HepG2 (cell line): ENCODE results near the gene EPM2A. TPM values are rescaled to one million over a fixed set of nuclear protein-coding genes. Genes with fewer than 3 reads are reported as not detected.

Experiments
- ATAC-seq: fragments of 200-7000 bp; cut with Tn5 transposase; 3 replicates; pipeline ENCODE4 v1.9.1; 2020; ENCODE audit warnings: mild to moderate bottlenecking, moderate library complexity
- BruUV-seq: library from RNA; stranded (reverse); fragments of 400-500 nt; replicated peaks from 2 replicates; lab custom pipeline; 2021; lab: Mats Ljungman, UMichigan
- CTCF ChIA-PET: fragments of 300-600 bp; formaldehyde crosslinking; extraction: SDS; loops from one replicate; lab custom pipeline; 2021; ENCODE audit warnings: low total read pairs, inconsistent platforms, low intra/inter-chr PET ratio; lab: Yijun Ruan, JAX
- POLR2A ChIA-PET: fragments of 350-600 bp; sonication (Branson Sonifier 250); formaldehyde crosslinking; loops from one replicate; lab custom pipeline; 2020; ENCODE audit warnings: antibody characterized with exemption, inconsistent platforms; lab: Yijun Ruan, JAX
- DNase-seq: peaks from one replicate; pipeline ENCODE4 v3.0.0-alpha.2; 2015; ENCODE audit warnings: low spot score
- FAIRE-seq: peaks from 3 replicates; lab custom pipeline; 2011; peaks lifted over from hg19 to GRCh38; lab: Jason Lieb, UNC
- H2AFZ ChIP-seq: one replicate; pipeline ENCODE4 v1.6.1; 2011; ENCODE audit warnings: low read length, inconsistent platforms
- H3K27ac ChIP-seq: fragments of 300-600 bp; 3 replicates; pipeline ENCODE4 v1.8.0; 2011; ENCODE audit warnings: mixed run types, mild to moderate bottlenecking, mixed read lengths, low read length, inconsistent platforms; ENCODE audit not compliant: insufficient read depth; ENCODE audit errors: extremely low read length
- H3K27me3 ChIP-seq, 2 experiments: fragments of 200-600 bp in 1 of 2; 2 replicates in 1 of 2; 3 replicates in 1 of 2; pipeline versions ENCODE4 v1.6.0 to v1.8.0; 2011; ENCODE audit warnings: low read length in 2 of 2, mild to moderate bottlenecking in 2 of 2, moderate library complexity in 2 of 2, inconsistent platforms in 1 of 2; ENCODE audit not compliant: insufficient read depth in 2 of 2, control insufficient read depth in 1 of 2
- H3K36me3 ChIP-seq, 2 experiments: fragments of 200-600 bp in 1 of 2; replicated peaks in 1 of 2; 2 replicates in 1 of 2; 3 replicates in 1 of 2; pipeline versions ENCODE4 v1.5.1 to v1.8.0; 2011; ENCODE audit warnings: low read length in 2 of 2, inconsistent platforms in 1 of 2; ENCODE audit not compliant: insufficient read depth in 2 of 2, control insufficient read depth in 1 of 2
- H3K4me1 ChIP-seq: 2 replicates; pipeline ENCODE4 v1.5.1; 2012; ENCODE audit warnings: low read length, inconsistent platforms; ENCODE audit not compliant: insufficient read depth
- H3K4me2 ChIP-seq: 2 replicates; pipeline ENCODE4 v1.6.0; 2011; ENCODE audit warnings: low read depth, low read length, inconsistent platforms
- H3K4me3 ChIP-seq, 3 experiments: fragments of 200-600 bp in 1 of 3; sonication (generic), shearing (Covaris generic) in 1 of 3; replicated peaks in 1 of 3; 2 replicates each; pipeline ENCODE4 v1.5.1; 2011 to 2016; ENCODE audit warnings: low read length in 3 of 3, inconsistent platforms in 2 of 3, low read depth in 2 of 3, mild to moderate bottlenecking in 2 of 3, control low read depth in 1 of 3, mixed read lengths in 1 of 3; ENCODE audit not compliant: insufficient read depth in 1 of 3
- H3K79me2 ChIP-seq: one replicate; pipeline ENCODE4 v1.6.1; 2011; ENCODE audit warnings: low read length, inconsistent platforms; ENCODE audit not compliant: insufficient read depth
- H3K9ac ChIP-seq: 2 replicates; pipeline ENCODE4 v1.6.0; 2011; ENCODE audit warnings: mild to moderate bottlenecking, low read depth, low read length, inconsistent platforms; ENCODE audit not compliant: insufficient read depth
- H3K9me3 ChIP-seq: 2 replicates; pipeline ENCODE4 v1.5.1; 2012; ENCODE audit warnings: mild to moderate bottlenecking, low read length
- H4K20me1 ChIP-seq: 2 replicates; pipeline ENCODE4 v1.6.0; 2011; ENCODE audit warnings: inconsistent platforms, mild to moderate bottlenecking, low read length, moderate library complexity; ENCODE audit not compliant: insufficient read depth
- CBX1 ChIP-seq: IDR thresholded peaks from one replicate; pipeline ENCODE4 v1.6.1; 2016; ENCODE audit warnings: antibody characterized with exemption, low read depth
- HNRNPL ChIP-seq: fragments of 200-400 bp; formaldehyde crosslinking; IDR thresholded peaks from 2 replicates; pipeline ENCODE4 v1.6.1; 2017; ENCODE audit warnings: mild to moderate bottlenecking, low read depth, low read length
- KLF16 ChIP-seq, 2 experiments: sonication (generic) in 1 of 2; formaldehyde crosslinking in 1 of 2; IDR thresholded peaks; 2 replicates each; pipeline versions ENCODE4 v1.6.1 to v1.8.0; 2016 to 2023; ENCODE audit warnings: missing genetic modification reagents in 2 of 2, missing compliant biosample characterization in 1 of 2
- SMAD1 ChIP-seq: sonication (generic); formaldehyde crosslinking; IDR thresholded peaks from 2 replicates; pipeline ENCODE4 v1.4.0; 2020; ENCODE audit warnings: missing genetic modification reagents, low read depth, mild to moderate bottlenecking, borderline replicate concordance
- TSC22D2 ChIP-seq: sonication (generic); formaldehyde crosslinking; IDR thresholded peaks from 2 replicates; pipeline ENCODE4 v1.5.1; 2020; ENCODE audit warnings: missing genetic modification reagents, mild to moderate bottlenecking, borderline replicate concordance
- U2AF2 ChIP-seq: fragments of 200-400 bp; formaldehyde crosslinking; IDR thresholded peaks from 2 replicates; pipeline ENCODE4 v1.6.1; 2017; ENCODE audit warnings: low read depth, mild to moderate bottlenecking, low read length
- ZNF598 ChIP-seq: sonication (generic); formaldehyde crosslinking; IDR thresholded peaks from 2 replicates; pipeline ENCODE4 v1.5.1; 2020; ENCODE audit warnings: mild to moderate bottlenecking, missing genetic modification reagents, borderline replicate concordance
- ZNF607 ChIP-seq: sonication (generic); formaldehyde crosslinking; IDR thresholded peaks from 2 replicates; pipeline ENCODE4 v1.5.1; 2020; ENCODE audit warnings: missing genetic modification reagents, mild to moderate bottlenecking, borderline replicate concordance
- WGBS: methylation state at CpG from one replicate; pipeline ENCODE4 v1.1.6; 2017; ENCODE audit warnings: low lambda C conversion rate; 5-methylcytosine and 5-hydroxymethylcytosine counted together
- in situ Hi-C: cut with HindIII; loops from 2 replicates; pipeline ENCODE4 v1.10.0; 2017; ENCODE audit warnings: low pct_unique_long_range_greater_than_20kb; ENCODE audit not compliant: extremely low pct_ligation_motif_present
- intact Hi-C: fragments of 100-400 bp; cut with micrococcal nuclease; formaldehyde crosslinking; loops from one replicate; pipeline ENCODE4 v1.10.0; 2022; ENCODE audit not compliant: unreplicated experiment
- polyA plus RNA-seq, 8 experiments: library from polyadenylated mRNA; depleted of rRNA in 3 of 8; stranded (reverse) in 7 of 8; unstranded in 1 of 8; fragments of >200 nt; fragmentation: Illumina TruSeq in 4 of 8; extraction: Trizol in 4 of 8; gene quantifications; 2 replicates each; pipeline versions ENCODE4 v1.2.1 to v1.2.3, GENCODE V29; 2011 to 2016; ENCODE audit warnings: low read depth in 4 of 8, missing spikeins in 1 of 8, mixed read lengths in 1 of 8; ENCODE audit not compliant: insufficient read depth in 1 of 8
- total RNA-seq, 5 experiments: library from RNA; depleted of rRNA; stranded (reverse); fragments of >200 nt; fragmentation: Illumina TruSeq; extraction: Trizol; gene quantifications; 2 replicates each; pipeline ENCODE4 v1.2.3, GENCODE V29; 2016; ENCODE audit warnings: low read depth in 1 of 5

EPM2A gene
- total and polyA plus RNA-seq, 2 of the 13 experiments (the other 11 are each of a cell fraction or from before 2014, with no cell fraction given): 4.6 to 9.2 TPM

- TF ChIP-seq HNRNPL (no peak), CBX1 (no peak), ZNF607 (CRISPR knock-in tag) (no peak), ZNF598 (CRISPR knock-in tag) (no peak), KLF16 (CRISPR knock-in tag; IDR thresholded peaks at IDR 0.05) (no peak), TSC22D2 (no peak)
These were observed 132.5 kb downstream of the EPM2A start (continued) for GRCh38 chr6:145602726-145603326.

DNA sequence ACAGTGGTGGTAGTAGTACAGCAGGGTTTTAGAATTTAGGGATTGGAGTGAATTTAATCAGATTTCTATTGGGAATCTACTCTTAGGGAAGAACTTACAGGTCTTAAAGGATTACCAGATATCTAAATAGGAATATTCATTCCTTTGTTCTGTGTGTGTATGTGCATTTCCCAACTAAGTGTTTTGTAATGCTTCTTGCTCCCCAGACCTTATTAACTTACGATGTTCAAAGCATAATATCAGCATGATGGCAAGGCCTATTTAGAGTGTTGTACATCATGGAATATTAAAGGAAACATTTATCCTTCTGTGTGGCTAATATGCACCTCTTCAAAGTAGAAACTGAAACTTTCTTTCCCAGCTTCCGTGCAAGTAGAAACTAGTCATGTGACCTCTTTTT is 133.9 kb downstream of the EPM2A start:
- CTCF ChIA-PET: no interaction called here
- no peaks in the 10 kb centered on the region for H3K27me3 ChIP-seq
- H3K4me2 ChIP-seq: no peak overlapping the region
- POLR2A ChIA-PET: no interaction called here
- FAIRE-seq: no peak
- no peak for DNase-seq
- no peaks in the 10 kb centered on the region for H4K20me1 ChIP-seq
- in situ Hi-C loops: no loop called here
- 2% methylated on average over 2 of the region's 2 CpGs for WGBS
- no peak for ATAC-seq
- H3K9ac ChIP-seq: no peak overlapping the region
- no peaks in the 10 kb centered on the region for H3K79me2 ChIP-seq
- TF ChIP-seq U2AF2 (no peak), SMAD1 (CRISPR knock-in tag) (no peak)
- TF ChIP-seq, all 625 proteins: peak for 0
- Histone ChIP-seq H3K4me3 (no peak overlapping the region), H3K9me3 (no peaks in the 10 kb centered on the region), H2AFZ (no peak overlapping the region), H3K27ac (no peak overlapping the region), H3K36me3 (no peaks in the 10 kb centered on the region), H3K4me1 (peaks cover 6% of the 10 kb centered on the region; the same call in 1 of the 2 replicates)
- no TSS peak for BruUV-seq
- intact Hi-C loops: no loop called here
